ENCODE measurements around the gene LACTBL1. TPM values are rescaled to one million over a fixed set of nuclear protein-coding genes. Genes with fewer than 3 reads are reported as not detected.

The LACTBL1 gene
- total RNA-seq, 1 experiment from 2014 or later, result not detected

DNA sequence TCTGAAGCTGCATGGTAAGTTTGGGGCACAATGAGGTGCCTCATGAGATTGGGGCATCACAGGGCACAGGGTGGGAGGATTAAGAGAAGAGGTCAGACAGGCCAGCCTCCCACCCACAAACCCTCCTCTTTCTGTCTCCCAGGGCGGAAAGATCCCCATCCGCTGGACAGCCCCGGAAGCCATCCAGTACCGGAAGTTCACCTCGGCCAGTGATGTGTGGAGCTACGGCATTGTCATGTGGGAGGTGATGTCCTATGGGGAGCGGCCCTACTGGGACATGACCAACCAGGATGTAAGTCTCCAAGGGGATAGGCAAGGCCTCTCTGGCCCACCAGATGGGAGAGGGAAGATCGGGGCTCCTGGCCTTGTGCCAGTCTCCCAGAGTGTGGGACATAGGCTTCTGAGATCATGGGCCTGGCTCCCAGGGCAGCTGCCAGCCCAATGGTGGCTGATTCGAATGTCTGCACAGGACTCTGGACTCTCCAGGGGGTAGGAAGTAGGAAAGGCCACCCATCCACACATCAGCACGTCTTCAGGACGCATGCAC lies 63.7 kb downstream of the LACTBL1 start:
- TF ChIP-seq CTCF (IDR thresholded peaks at IDR 0.05; ENCODE audit: unreplicated experiment), result no peak
- no peak for DNase-seq (ENCODE audit: unreplicated experiment)
- H3K4me1 Mint-ChIP-seq (ENCODE audit: insufficient read depth, unreplicated experiment), result no peaks in the 10 kb centered on the region
- BruUV-seq (replicated peaks), result no TSS peak
- ChIA-PET CTCF (interaction anchor here (2.2 kb wide), 1 partner anchor 20 kb away, joined by 8 read pairs; no protein-coding TSS in a partner anchor), POLR2A (no interaction called here)
- no peak overlapping the region for H3K4me3 Mint-ChIP-seq (ENCODE audit: unreplicated experiment)
- H3K36me3 Mint-ChIP-seq (ENCODE audit: insufficient read depth, unreplicated experiment), result no peaks in the 10 kb centered on the region
- no peaks in the 10 kb centered on the region for H3K9me3 Mint-ChIP-seq (ENCODE audit: unreplicated experiment)
- intact Hi-C loops (cut with micrococcal nuclease), result no loop called here
- no peak overlapping the region for H3K27ac Mint-ChIP-seq (ENCODE audit: low read depth, unreplicated experiment)
- H3K27me3 Mint-ChIP-seq (ENCODE audit: insufficient read depth, unreplicated experiment), result no peaks in the 10 kb centered on the region

GRCh38 chr1:22907528-22907927 lies 65.1 kb downstream of the LACTBL1 start:
- no peaks in the 10 kb centered on the region for H3K27me3 Mint-ChIP-seq (ENCODE audit: insufficient read depth, unreplicated experiment)
- H3K27ac Mint-ChIP-seq (ENCODE audit: low read depth, unreplicated experiment), result no peak overlapping the region
- no peak for DNase-seq (ENCODE audit: unreplicated experiment)
- no peaks in the 10 kb centered on the region for H3K4me1 Mint-ChIP-seq (ENCODE audit: insufficient read depth, unreplicated experiment)
- no peaks in the 10 kb centered on the region for H3K36me3 Mint-ChIP-seq (ENCODE audit: insufficient read depth, unreplicated experiment)
- intact Hi-C loops (cut with micrococcal nuclease), result no loop called here
- ChIA-PET CTCF (no interaction called here), POLR2A (no interaction called here)
- H3K9me3 Mint-ChIP-seq (ENCODE audit: unreplicated experiment), result no peaks in the 10 kb centered on the region
- no peak overlapping the region for H3K4me3 Mint-ChIP-seq (ENCODE audit: unreplicated experiment)
- TF ChIP-seq CTCF (IDR thresholded peaks at IDR 0.05; ENCODE audit: unreplicated experiment), result no peak
- no TSS peak for BruUV-seq (replicated peaks)

DNA sequence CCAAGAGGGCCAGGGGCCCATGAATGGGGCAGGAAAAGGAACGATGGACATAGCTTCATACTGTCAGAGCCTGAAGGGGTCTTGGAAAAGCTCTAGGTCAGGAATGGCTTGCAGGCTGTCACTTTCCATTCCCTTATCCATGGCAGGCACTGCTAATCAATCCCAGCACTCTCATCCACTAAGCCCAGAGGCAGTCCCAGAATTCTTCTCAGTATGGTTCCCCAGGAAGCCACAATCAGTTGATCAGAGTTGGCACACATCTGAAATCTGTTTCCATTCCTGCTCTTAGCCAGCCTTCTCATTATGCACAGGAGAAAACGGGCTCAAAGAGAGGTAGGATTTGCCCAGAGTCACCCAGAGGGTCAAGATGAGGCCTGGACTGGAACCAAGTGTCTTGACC lies 65.7 kb downstream of the LACTBL1 start:
- ChIA-PET POLR2A (no interaction called here), CTCF (interaction anchor here (0.7 kb wide), 1 partner anchor 597 kb away, joined by 3 read pairs; no protein-coding TSS in a partner anchor)
- H3K36me3 Mint-ChIP-seq (ENCODE audit: insufficient read depth, unreplicated experiment), result no peaks in the 10 kb centered on the region

GRCh38 chr1:22903113-22903512 lies 69.6 kb downstream of the LACTBL1 start:
- Mint-ChIP-seq H3K27me3 (ENCODE audit: insufficient read depth, unreplicated experiment) (no peaks in the 10 kb centered on the region), H3K9me3 (ENCODE audit: unreplicated experiment) (no peaks in the 10 kb centered on the region), H3K4me1 (ENCODE audit: insufficient read depth, unreplicated experiment) (no peaks in the 10 kb centered on the region), H3K27ac (ENCODE audit: low read depth, unreplicated experiment) (no peak overlapping the region), H3K36me3 (ENCODE audit: insufficient read depth, unreplicated experiment) (no peaks in the 10 kb centered on the region), H3K4me3 (ENCODE audit: unreplicated experiment) (no peak overlapping the region)
- ChIA-PET CTCF (interaction anchor here (2.1 kb wide), 1 partner anchor 229 kb away, joined by 6 read pairs; no protein-coding TSS in a partner anchor), POLR2A (no interaction called here)
- intact Hi-C loops (cut with micrococcal nuclease), result no loop called here
- no peak for DNase-seq (ENCODE audit: unreplicated experiment)
- BruUV-seq (replicated peaks), result no TSS peak
- no peak for TF ChIP-seq CTCF (IDR thresholded peaks at IDR 0.05; ENCODE audit: unreplicated experiment)

More for the DNA sequence above, 65.7 kb downstream of the LACTBL1 start:
- BruUV-seq (replicated peaks), result no TSS peak
- intact Hi-C loops (cut with micrococcal nuclease), result no loop called here
- no peak overlapping the region for H3K27ac Mint-ChIP-seq (ENCODE audit: low read depth, unreplicated experiment)
- H3K9me3 Mint-ChIP-seq (ENCODE audit: unreplicated experiment), result no peaks in the 10 kb centered on the region
- H3K27me3 Mint-ChIP-seq (ENCODE audit: insufficient read depth, unreplicated experiment), result no peaks in the 10 kb centered on the region
- no peak overlapping the region for H3K4me3 Mint-ChIP-seq (ENCODE audit: unreplicated experiment)
- TF ChIP-seq CTCF (IDR thresholded peaks at IDR 0.05; ENCODE audit: unreplicated experiment), result no peak
- no peaks in the 10 kb centered on the region for H3K4me1 Mint-ChIP-seq (ENCODE audit: insufficient read depth, unreplicated experiment)
- DNase-seq (ENCODE audit: unreplicated experiment), result no peak

Other genes with a start within 250 kb of the LACTBL1 start
- 0.71 TPM in 1 of 2 replicates, not detected in the other for gene TEX46, start 43.0 kb upstream of the LACTBL1 start, total RNA-seq (2022)
- gene KDM1A, start 46.6 kb upstream of the LACTBL1 start, total RNA-seq (2022), result 64.2 and 72.3 TPM in 2 replicates
- 30.1 and 37.2 TPM in 2 replicates for gene LUZP1, start 196.0 kb upstream of the LACTBL1 start, total RNA-seq (2022)
- gene HTR1D, start 244.6 kb upstream of the LACTBL1 start, total RNA-seq (2022), result 0.17 and 0.35 TPM in 2 replicates